H1 (cell line): ENCODE data around the gene SLC2A11. TPM values are rescaled to one million over a fixed set of nuclear protein-coding genes. Genes with fewer than 3 reads are reported as not detected.

Source experiments
- JUN ChIP-seq: IDR thresholded peaks from 2 replicates; pipeline ENCODE4 v1.6.1; 2011; ENCODE audit warnings: low read depth, mild to moderate bottlenecking, improper control_type of control experiment, low read length
- polyA plus RNA-seq, 7 experiments: library from polyadenylated mRNA; depleted of rRNA in 3 of 7; stranded (reverse) in 5 of 7; unstranded in 2 of 7; fragments of >200 nt in 5 of 7; fragments of 200-250 nt in 2 of 7; gene quantifications; 1 replicate in 5 of 7; 2 replicates in 1 of 7; 4 replicates in 1 of 7; pipeline versions ENCODE4 v1.2.1 to v1.2.3, GENCODE V29; 2011 to 2013; ENCODE audit warnings: missing spikeins in 2 of 7, mixed read lengths in 2 of 7
- total RNA-seq: library from RNA; stranded (reverse); fragmentation: NEBNext Ultra II Directional; extraction: Animal tissue kit (Norgen Biotek cat#: 25700); gene quantifications from 2 replicates; pipeline ENCODE4 v1.2.1, GENCODE V29; 2021
- TF ChIP-seq, protein P1 (sequence below), 3 experiments: IDR thresholded peaks; 1 replicate in 2 of 3; 2 replicates in 1 of 3; pipeline versions ENCODE4 v1.5.1 to v1.6.1; 2011; ENCODE audit warnings: low read length in 3 of 3, mild to moderate bottlenecking in 3 of 3, inconsistent platforms in 2 of 3, low read depth in 1 of 3, moderate library complexity in 1 of 3; ENCODE audit not compliant: insufficient read depth in 1 of 3; ENCODE audit errors: control extremely low read depth in 1 of 3
- TF ChIP-seq, protein P2 (sequence below): fragments of 300-600 bp; sonication (generic); IDR thresholded peaks from 2 replicates; pipeline ENCODE4 v1.7.1; 2012; ENCODE audit warnings: low read length, moderate library complexity, mild to moderate bottlenecking, inconsistent platforms; ENCODE audit not compliant: insufficient replicate concordance

SLC2A11 gene
- total and polyA plus RNA-seq, 2 of the 8 experiments (the other 6 are each of a cell fraction or from before 2014, with no cell fraction given), result 10.7 to 12.5 TPM

DNA sequence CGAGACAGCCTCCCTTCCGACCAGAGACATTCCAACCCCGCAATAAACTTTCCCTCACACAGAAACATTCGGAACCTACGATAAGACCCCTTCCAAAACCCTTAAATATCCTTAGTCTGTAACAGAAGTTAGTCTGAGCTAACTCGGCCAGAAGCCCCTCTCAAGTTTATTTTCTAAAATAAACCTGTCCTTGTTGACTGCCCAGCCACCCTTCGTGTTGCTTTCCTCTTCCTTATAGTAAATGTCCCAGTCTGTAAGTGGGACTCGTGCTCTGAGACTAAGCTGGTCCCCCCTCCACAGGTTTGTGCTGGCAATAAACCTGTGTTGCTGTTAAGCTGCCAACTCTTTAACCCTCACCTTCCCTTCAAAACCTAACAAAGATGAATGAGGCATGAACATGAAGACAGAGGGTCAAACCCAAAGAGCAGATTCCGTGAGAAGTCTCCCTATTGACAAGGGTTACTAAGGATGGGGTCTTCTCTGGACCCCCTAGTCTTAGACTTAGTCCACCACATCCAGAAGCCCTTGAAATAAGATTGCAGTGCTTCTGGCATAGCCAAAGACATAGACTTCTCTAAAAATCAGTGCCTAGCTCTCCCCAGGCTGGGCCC is 54.7 kb downstream of the SLC2A11 start (continued):
- TF ChIP-seq, protein P1, sequence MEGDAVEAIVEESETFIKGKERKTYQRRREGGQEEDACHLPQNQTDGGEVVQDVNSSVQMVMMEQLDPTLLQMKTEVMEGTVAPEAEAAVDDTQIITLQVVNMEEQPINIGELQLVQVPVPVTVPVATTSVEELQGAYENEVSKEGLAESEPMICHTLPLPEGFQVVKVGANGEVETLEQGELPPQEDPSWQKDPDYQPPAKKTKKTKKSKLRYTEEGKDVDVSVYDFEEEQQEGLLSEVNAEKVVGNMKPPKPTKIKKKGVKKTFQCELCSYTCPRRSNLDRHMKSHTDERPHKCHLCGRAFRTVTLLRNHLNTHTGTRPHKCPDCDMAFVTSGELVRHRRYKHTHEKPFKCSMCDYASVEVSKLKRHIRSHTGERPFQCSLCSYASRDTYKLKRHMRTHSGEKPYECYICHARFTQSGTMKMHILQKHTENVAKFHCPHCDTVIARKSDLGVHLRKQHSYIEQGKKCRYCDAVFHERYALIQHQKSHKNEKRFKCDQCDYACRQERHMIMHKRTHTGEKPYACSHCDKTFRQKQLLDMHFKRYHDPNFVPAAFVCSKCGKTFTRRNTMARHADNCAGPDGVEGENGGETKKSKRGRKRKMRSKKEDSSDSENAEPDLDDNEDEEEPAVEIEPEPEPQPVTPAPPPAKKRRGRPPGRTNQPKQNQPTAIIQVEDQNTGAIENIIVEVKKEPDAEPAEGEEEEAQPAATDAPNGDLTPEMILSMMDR (IDR thresholded peaks at IDR 0.05; ENCODE audit: control extremely low read depth in 1 of 3, insufficient read depth in 1 of 3, low read depth in 1 of 3, low read length in 3 of 3), result no peak
- TF ChIP-seq, protein P2, sequence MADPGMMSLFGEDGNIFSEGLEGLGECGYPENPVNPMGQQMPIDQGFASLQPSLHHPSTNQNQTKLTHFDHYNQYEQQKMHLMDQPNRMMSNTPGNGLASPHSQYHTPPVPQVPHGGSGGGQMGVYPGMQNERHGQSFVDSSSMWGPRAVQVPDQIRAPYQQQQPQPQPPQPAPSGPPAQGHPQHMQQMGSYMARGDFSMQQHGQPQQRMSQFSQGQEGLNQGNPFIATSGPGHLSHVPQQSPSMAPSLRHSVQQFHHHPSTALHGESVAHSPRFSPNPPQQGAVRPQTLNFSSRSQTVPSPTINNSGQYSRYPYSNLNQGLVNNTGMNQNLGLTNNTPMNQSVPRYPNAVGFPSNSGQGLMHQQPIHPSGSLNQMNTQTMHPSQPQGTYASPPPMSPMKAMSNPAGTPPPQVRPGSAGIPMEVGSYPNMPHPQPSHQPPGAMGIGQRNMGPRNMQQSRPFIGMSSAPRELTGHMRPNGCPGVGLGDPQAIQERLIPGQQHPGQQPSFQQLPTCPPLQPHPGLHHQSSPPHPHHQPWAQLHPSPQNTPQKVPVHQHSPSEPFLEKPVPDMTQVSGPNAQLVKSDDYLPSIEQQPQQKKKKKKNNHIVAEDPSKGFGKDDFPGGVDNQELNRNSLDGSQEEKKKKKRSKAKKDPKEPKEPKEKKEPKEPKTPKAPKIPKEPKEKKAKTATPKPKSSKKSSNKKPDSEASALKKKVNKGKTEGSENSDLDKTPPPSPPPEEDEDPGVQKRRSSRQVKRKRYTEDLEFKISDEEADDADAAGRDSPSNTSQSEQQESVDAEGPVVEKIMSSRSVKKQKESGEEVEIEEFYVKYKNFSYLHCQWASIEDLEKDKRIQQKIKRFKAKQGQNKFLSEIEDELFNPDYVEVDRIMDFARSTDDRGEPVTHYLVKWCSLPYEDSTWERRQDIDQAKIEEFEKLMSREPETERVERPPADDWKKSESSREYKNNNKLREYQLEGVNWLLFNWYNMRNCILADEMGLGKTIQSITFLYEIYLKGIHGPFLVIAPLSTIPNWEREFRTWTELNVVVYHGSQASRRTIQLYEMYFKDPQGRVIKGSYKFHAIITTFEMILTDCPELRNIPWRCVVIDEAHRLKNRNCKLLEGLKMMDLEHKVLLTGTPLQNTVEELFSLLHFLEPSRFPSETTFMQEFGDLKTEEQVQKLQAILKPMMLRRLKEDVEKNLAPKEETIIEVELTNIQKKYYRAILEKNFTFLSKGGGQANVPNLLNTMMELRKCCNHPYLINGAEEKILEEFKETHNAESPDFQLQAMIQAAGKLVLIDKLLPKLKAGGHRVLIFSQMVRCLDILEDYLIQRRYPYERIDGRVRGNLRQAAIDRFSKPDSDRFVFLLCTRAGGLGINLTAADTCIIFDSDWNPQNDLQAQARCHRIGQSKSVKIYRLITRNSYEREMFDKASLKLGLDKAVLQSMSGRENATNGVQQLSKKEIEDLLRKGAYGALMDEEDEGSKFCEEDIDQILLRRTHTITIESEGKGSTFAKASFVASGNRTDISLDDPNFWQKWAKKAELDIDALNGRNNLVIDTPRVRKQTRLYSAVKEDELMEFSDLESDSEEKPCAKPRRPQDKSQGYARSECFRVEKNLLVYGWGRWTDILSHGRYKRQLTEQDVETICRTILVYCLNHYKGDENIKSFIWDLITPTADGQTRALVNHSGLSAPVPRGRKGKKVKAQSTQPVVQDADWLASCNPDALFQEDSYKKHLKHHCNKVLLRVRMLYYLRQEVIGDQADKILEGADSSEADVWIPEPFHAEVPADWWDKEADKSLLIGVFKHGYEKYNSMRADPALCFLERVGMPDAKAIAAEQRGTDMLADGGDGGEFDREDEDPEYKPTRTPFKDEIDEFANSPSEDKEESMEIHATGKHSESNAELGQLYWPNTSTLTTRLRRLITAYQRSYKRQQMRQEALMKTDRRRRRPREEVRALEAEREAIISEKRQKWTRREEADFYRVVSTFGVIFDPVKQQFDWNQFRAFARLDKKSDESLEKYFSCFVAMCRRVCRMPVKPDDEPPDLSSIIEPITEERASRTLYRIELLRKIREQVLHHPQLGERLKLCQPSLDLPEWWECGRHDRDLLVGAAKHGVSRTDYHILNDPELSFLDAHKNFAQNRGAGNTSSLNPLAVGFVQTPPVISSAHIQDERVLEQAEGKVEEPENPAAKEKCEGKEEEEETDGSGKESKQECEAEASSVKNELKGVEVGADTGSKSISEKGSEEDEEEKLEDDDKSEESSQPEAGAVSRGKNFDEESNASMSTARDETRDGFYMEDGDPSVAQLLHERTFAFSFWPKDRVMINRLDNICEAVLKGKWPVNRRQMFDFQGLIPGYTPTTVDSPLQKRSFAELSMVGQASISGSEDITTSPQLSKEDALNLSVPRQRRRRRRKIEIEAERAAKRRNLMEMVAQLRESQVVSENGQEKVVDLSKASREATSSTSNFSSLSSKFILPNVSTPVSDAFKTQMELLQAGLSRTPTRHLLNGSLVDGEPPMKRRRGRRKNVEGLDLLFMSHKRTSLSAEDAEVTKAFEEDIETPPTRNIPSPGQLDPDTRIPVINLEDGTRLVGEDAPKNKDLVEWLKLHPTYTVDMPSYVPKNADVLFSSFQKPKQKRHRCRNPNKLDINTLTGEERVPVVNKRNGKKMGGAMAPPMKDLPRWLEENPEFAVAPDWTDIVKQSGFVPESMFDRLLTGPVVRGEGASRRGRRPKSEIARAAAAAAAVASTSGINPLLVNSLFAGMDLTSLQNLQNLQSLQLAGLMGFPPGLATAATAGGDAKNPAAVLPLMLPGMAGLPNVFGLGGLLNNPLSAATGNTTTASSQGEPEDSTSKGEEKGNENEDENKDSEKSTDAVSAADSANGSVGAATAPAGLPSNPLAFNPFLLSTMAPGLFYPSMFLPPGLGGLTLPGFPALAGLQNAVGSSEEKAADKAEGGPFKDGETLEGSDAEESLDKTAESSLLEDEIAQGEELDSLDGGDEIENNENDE, result no peak
- no peak for TF ChIP-seq JUN
